Stimulated activated CD8-positive, alpha-beta memory T cell treated with anti-CD3 and anti-CD28 coated beads, Interleukin-4, amount 100 ng/mL, for 4 hours (primary cell): ENCODE results near the gene LHFPL6.

Source experiments
- DNase-seq, 2 donors: peaks; one replicate each; pipeline ENCODE4 v3.0.0-alpha.2; 2020; ENCODE audit warnings: low read depth in 2 of 2, low spot score in 1 of 2

LHFPL6 gene

DNA sequence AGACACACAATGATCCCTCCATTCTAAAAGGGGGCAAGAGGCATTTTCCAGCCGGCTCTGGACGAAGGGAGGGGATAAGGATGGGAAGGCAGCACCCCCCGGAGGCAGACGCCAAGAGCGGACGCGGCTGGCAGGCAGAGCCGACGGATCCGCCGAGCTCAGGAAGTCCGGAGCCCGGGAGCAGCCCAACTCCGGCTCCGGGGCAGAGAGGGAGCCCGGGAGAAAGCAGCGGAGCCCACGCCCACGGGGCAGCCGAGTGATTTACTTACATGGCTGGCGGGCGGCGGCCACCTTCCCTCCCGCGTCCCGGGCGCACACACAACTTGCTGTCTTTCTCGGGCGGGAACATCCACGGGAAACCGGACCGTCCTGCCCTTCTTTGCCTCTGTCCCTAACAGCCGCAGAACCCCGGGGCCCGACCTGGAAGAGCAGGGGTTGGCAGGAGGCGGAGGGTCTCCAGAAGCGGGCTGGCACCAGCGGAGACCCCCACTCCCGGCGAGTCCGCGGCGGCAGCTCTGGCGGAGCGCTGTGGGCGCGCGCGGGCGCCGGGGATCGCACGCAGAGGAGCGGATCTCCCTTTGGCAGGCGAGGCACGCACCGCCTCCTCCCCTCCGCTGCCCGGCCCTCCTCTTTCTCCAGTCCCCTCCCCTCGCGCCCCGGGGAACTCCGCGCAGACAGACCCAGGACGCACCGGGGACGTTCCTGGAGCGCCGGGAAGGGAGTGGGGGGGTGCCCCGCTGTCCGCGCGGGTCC, at the start of gene LHFPL6:
Gene LHFPL6, minus strand, starts transcription at position 580 of the 753 bp plus-strand sequence.
- no peak for DNase-seq

DNA sequence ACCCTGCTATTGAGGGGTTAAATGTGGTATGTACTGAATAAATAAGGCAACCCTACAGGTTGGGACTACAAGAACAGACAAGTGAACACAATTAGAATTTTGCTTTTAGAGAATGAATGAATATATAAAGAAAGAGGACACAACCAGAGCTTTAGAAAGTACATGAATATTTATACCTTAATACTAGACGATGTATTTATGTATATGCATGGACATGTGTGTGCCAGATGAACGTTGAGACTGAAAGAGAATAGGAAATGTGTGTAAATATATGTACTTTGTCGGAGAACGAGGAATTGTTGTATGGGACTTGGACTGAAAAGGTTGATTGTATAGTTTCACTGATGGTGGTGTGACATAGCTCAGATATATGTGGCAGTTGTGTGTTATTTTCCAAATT, 43.1 kb upstream of the LHFPL6 start:
- no peak for DNase-seq

DNA sequence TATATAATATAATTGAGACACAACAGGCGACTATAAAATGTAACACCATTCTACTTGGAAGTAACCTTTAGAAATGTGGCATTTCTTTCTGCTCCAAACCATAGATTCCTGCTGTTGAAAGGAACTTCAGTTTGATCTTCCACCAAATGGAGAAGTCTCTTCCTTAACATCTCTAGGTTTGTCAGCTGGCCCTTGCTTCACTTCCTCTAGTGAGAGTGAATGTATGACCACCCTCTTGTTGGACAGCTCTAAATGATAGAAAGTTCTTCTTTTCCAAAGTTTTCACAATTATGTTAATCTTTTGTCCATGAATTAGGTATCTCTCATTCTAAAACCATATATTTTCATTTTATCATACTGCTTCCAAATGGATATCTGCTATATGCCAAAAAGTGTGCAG, 38.7 kb upstream of the LHFPL6 start:
- DNase-seq, result no peak

DNA sequence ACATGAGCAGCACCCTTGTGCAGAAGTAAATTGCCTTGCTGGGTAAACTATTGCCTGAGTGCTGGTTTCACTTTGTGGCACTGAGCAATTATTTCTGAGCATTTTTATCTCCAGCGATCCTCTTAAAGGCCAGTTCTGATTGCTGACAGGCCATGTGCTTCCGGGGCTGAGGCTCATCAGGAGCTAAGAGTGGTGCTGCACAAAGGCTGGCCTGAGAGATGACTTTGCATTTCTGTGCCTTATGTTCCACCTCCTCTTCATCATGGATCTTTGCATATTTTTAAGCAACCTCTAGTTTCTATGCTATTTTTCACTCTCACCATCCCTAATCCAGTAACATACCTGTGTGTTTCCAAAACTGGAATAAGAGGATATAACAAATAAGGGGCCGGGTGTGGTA, 34.9 kb upstream of the LHFPL6 start:
- DNase-seq, result no peak

DNA sequence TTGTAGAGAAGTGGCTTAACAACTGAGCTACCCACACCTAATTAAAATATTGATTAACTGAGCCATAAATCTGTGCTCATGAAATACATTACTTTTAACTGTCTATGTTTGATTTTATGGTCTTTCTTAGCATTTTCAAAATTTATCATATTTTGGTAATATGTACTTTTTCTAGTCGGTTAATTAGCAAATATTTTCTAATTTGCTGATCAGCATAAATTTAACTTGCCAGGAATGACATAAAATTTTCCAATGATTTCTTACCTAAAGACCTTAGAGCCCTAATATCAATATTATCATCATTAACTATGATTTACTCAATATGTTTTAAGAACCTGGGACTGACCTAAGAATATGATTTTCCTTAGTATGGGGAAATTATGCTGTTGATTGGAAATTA, 32.6 kb upstream of the LHFPL6 start:
- DNase-seq, result no peak

DNA sequence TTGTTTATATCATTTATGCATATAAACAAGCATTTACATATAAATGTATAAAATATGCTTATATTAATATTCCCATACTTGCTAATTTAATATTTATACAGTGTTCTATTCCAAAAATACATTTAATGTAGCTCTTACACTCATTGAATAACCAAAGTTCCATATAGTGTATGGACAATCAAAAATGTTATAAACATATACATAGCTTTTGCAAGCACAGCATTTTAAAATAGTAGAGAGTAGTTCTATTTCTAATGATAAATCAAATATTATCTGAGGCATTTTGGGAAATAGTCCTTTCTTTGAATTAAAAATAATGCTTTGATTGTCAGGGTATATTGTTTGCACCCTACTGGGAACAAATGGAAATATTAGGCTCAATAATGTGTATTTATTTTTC, 30.0 kb upstream of the LHFPL6 start:
- DNase-seq, result no peak

DNA sequence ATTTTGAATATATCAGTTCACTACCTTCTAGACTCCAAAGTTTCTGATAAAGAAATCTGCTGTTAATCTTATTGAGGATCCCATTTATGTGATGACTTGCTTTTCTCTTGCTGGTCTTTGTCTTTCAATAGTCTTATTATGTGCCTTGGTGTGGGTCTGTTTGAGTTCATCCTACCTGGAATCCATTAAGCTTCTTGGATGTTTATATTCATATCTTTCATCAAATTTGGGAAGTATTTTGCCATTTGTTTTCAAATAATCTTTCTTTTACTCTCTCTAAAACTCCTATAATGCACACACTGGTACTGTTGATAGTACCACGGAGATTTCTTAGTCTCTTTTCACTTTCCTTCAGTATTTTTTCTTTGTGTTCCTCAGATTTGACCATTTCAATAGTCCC, 28.3 kb upstream of the LHFPL6 start:
- DNase-seq, result no peak

DNA sequence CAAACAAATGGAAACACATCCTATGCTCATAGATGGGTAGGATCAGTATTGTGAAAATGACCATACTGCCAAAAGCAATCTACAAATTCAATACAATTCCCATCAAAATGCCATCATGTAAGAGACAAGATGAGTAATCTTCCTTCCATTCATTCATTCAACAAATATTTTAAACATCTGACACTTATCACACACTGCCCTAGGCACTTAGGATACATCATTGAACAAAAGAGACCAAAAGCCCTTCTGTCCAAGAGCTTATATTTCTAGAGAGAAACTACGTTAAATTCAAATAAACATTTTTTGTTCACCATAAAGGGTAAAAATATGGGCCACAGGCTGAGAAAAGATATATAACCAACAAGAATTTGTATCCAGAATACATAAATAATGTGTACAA, 20.5 kb upstream of the LHFPL6 start:
- no peak for DNase-seq

DNA sequence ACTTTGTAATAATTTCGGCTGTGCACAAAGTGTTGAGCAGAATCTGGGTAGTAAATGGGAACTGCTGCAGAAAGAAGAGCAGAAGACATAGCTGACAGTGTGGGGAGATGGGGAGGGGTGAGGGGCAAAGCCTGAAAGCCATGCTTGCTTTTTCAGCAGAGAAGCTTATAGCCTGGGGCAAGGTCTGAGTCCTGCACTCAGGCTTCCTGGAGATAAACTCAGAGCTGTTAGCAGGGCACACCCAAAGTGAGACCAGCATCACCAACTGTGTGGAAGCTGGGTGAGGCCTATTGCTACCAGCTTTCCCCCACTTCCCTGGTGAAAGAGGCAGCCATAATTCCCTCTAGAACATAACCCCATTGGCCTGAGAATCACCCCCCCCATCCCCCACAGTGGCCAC, 15.6 kb upstream of the LHFPL6 start:
- DNase-seq, result no peak

DNA sequence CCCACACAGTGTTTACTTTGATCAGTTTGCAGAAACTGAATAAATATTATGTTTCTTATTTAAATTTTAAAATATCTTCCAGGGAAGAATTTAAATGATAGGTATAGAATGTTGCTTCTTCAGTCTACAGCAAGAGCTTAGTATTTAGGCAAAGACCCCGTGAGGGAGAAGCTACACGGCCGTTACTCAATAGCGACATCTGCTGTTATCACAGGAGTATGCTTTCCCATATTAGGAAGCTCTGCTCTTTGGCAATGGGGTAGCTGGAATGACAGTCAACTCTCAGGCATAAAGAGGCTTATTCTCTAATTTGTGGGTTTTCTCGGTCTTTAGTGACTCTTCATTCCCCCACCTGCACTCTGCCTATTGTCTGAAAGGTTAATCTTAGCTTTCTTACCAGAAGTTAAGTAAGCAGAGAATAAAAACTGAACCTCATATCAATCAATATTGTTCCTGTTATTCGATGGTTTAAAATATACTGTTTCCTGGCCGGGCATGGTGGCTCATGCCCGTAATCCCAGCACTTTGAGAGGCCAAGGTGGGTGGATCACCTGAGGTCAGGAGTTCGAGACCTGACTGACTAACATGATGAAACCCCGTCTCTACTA, 13.2 kb upstream of the LHFPL6 start:
- no peak for DNase-seq

DNA sequence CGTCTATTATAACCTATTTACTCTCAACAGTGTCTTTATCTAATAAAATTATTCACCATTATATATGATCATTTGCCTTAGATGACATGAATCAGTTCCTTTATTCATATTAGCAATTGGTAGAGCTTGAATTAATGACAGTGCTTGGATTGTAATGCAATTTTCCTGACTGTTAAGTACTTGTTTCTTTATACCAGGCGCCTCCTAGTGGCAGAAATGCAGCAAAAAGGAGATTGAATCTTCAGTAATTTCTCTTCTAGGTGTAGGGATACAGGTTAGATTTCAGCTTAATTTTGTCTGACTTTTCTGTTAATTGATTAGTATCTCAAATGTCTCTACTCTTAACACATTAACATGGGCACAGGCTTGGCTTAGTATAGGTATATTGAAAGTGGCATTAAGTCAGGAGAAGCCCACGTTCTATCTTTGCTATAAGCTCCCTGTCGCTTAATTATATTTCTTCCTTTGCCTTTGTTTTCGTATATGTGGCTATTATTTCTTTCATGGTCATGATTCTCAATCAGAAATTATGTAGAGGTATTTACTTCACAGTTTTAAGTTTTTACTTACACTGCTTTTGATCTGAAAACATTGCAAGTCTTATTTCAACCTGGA, 9.1 kb upstream of the LHFPL6 start:
- DNase-seq, result peak in 1 of 2 donors; percentile 27

DNA sequence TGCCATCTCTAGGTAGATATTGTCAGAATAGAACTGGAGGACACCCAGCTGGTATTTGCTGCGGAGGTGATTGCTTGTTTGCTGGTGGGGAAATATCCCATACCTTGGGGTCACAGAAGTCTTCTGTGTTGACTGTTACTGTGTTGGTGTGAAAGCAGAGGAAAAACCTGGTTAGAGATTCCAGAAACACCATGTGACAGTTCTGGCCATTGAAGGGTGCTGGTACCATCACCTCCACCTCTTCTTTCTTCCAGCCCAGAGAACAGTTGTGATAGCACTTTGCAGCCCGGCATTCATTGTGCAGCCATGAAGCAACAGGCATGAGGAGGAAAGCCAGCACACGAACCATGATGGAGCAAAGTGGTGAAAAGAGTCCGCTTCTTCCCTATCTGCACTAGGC, 4.9 kb upstream of the LHFPL6 start:
- no peak for DNase-seq

DNA sequence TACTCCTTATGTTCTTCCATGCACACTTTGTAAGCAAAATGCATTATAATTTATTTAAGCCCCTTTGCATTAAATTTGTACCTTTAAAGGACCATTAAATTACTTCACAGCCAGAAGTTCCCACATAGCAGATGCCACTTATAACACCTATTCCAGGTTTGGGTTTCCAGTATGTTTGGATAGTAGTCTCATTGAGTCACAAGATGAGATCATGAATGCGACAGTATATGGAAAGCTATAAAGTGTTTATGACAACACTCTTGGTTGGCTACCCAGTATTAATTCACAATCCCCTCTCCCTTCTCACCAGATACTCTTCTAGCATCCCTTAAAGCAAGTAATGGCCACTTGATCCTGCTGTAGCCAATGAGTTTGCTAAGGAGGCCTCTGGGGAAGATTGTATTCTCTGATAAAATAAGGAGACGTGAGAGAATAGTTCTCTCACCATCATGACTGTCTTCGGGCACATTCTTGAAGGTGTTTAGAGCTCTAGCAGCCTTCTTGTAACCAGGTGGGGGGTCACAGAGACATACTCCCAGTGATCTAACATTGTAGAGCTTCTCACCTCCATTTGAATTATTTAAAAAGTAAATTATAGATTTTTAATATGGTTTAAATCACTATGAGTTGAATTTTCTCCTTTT, 2.8 kb upstream of the LHFPL6 start:
- DNase-seq, result no peak

DNA sequence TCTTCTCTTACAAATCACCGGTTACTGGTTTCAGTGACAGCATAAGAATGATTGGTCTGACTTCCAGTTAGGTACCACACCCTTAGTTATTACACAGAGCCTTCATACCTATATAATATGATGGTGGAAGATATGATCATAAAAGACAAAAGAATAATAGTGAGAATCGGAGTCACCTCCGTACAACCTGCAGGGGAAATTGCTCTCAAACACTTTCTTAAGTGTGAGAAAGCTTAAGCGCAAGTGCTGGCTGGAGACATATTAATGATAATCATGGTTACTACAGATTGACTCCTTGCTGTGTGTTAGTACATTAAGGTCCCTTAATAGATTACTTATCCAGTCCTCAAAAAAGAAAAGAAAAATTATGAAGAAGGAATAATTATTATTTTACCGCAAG, 1.8 kb upstream of the LHFPL6 start:
- no peak for DNase-seq

DNA sequence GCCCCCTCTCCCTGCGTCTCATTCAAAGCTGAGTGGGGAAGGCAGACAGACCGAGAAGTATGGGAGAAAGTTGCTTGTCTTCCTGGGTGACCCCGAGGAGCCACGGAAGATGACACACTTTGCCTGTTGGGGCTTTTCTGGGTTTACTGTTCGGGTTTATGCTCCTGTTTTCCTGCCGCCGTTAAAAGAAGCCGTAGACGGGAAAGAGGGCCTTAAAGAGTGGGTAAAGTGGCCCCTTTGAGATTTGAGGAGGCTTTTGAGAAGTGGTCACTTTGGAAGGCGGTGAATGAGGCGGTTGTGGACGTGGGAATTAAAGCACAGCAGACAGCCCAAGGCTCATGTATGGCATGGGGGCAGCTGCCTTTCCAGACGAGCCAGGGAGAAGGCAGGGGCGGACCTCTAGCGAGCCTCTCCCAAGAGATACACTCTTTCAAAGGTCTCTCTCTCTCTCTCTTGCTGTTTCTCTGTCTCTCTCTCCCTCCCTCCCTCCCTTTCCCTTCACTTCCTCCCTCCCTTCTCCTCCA, 493 bp upstream of the LHFPL6 start:
- no peak for DNase-seq

DNA sequence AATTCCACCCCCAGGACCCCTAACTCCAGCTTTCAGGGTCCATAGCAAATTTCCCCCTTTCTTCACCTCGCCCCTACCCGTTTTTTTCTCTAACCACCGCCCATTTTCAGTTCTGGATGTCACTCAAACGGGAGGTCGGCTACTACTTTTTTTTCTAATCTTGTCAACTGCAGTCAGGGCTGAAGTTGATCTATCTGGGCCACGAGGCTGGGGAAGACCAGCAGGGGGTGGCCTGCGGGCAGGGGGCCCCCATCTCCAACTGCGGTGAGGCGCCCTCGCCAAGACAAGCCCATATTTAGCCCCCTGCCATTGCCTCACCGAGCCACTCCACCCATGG, 748 bp downstream of the LHFPL6 start:
- DNase-seq, result no peak

DNA sequence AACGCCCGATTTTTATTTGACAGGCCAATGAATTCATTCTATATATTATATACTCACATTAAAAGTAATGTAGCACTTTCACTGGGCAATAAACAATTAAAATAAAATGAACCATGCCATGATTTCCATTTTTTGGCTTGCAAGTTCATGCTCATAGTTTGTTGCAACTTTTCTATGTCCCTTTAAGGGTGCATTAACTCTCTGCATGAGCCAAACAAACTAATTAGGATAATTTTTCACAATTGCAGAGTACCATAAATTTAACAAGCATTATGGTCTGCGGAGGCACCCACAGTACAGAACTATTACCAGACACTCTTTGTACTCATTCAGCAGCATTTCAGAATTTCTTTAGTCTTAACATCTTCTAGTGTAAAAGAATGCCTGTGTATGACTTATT, 1.4 kb downstream of the LHFPL6 start:
- DNase-seq, result no peak

DNA sequence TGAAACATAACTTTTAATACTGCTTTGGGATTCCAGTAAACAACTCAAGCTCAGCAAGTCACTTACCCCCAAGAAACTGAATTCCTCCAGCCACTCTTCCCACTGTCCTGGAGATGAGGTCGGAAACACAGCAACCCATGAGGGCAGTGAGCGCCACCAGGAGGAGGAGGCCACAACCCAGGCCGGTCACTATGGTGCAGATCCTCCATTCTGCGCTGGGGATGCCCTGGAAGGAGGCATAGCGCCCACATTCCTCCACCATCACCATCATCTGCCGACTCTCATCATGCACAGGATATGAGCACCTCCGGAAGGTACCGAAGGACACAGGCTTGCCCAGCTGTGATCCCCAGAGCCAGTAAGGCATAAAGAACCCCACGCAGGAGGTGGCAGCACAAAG, 2.2 kb downstream of the LHFPL6 start:
- DNase-seq, result no peak

DNA sequence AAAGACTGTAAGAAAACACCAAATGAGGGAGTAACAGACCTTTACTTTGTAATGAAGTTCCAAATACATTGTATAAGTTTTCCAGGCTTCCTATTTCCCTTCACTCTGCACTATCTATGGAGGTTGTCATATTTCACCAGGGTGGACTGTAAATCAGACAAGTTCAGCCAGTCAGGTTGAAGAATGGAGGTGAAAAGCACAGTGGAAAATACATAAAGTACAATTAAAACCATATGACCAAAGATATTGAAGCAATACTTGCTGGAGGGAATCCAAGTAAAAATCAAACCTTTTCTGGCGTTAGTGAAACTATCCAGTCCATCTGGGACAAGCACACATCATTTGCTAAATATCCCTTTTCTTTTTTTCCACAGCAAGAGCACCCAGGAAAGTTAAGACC, 3.2 kb downstream of the LHFPL6 start:
- no peak for DNase-seq

DNA sequence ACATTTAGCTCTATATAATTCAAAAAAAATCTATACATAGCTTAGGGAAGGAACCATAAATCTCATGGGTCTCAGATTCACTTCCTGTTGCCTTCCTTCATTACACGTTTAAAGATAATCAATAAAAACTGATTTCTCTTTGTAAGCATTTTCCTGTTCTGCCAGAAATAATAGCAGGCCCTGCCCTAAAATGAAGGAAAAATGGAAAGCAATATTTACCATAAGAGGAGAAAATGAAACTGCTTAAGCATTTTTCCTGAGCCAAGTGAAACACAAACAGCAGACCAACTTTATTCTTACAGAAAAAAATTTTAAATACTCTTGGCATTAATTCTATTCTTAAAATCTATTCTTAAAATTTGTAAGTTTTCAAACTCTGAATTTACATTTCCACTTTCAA, 4.0 kb downstream of the LHFPL6 start:
- no peak for DNase-seq

DNA sequence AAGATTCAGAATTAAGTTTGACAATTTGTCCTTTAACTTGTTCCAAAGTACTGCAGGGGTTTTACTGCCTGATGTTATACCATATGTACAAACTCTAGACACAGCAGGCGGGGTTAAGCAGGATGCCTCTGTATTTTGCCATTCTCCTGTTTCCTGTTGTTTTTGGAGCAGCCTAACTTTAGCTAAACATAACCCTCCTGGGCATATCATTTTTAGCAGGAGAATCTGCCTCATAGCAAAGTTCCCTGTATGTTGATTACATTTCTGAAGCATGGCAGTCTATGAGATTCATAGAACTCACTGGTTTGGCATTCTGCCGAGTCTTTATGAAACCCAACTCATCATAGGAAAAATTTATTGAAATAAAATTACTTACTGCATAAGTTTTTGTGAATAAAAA, 5.2 kb downstream of the LHFPL6 start:
- no peak for DNase-seq

DNA sequence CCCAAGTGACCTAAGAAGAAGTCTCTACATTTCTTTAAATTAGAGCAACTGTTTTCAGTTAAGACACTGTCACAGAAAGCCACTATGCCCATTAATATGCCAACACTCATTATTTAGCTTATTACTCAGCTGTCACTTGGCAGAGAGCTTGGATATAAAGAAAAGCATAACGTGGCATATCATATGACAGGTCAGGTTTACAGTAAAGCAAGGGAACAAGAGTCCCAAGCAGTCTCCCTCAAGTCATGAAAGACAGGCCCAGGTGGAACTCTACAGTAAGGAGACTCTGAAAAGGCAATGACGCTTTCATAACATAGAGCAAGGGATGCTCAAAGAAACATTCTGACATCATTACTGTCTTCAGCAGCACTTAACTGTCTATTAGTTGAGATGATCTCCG, 6.3 kb downstream of the LHFPL6 start:
- DNase-seq, result no peak
